OCI-LY1 (cell line): ENCODE results near the gene FAM222A.

Experiments
- H2AFZ ChIP-seq: fragments of 200-600 bp; sonication (generic), shearing (Covaris generic); 2 replicates; pipeline ENCODE4 v1.6.0; 2014; ENCODE audit warnings: antibody characterized with exemption, mild to moderate bottlenecking, low read length
- H3F3A ChIP-seq: fragments of 200-600 bp; sonication (generic), shearing (Covaris generic); 2 replicates; pipeline ENCODE4 v1.6.0; 2014; ENCODE audit warnings: mild to moderate bottlenecking, antibody characterized with exemption, low read length, moderate library complexity; ENCODE audit not compliant: insufficient read depth
- H3K27ac ChIP-seq: fragments of 200-600 bp; sonication (generic); 2 replicates; pipeline ENCODE4 v1.5.1; 2014; ENCODE audit warnings: low read length, mixed run types, mild to moderate bottlenecking, low read depth; ENCODE audit not compliant: poor library complexity, severe bottlenecking
- H3K27me3 ChIP-seq: fragments of 200-600 bp; sonication (generic); 2 replicates; pipeline ENCODE4 v1.6.0; 2014; ENCODE audit warnings: antibody characterized with exemption, mild to moderate bottlenecking, low read length, moderate library complexity; ENCODE audit not compliant: insufficient read depth
- H3K36me3 ChIP-seq: fragments of 200-600 bp; sonication (generic); 2 replicates; pipeline ENCODE4 v1.6.1; 2014; ENCODE audit warnings: mild to moderate bottlenecking, antibody characterized with exemption, low read length, moderate library complexity, mixed read lengths; ENCODE audit not compliant: insufficient read depth
- H3K4me1 ChIP-seq: fragments of 200-600 bp; sonication (generic); 2 replicates; pipeline ENCODE4 v1.5.1; 2014; ENCODE audit warnings: mild to moderate bottlenecking, low read length, moderate library complexity; ENCODE audit not compliant: insufficient read depth, severe bottlenecking
- H3K4me2 ChIP-seq: fragments of 200-600 bp; sonication (generic), shearing (Covaris generic); 2 replicates; pipeline ENCODE4 v1.6.1; 2014; ENCODE audit warnings: low read length
- H3K4me3 ChIP-seq: fragments of 200-600 bp; sonication (generic); 2 replicates; pipeline ENCODE4 v1.5.1; 2014; ENCODE audit warnings: low read length, low read depth, mild to moderate bottlenecking, mixed read lengths; ENCODE audit not compliant: poor library complexity, severe bottlenecking
- H3K79me2 ChIP-seq: fragments of 200-600 bp; shearing (Covaris generic); 2 replicates; pipeline ENCODE4 v1.6.1; 2016; ENCODE audit warnings: mixed run types, low read length, mixed read lengths; ENCODE audit not compliant: insufficient read depth
- H3K9ac ChIP-seq: fragments of 200-600 bp; sonication (generic), shearing (Covaris generic); 2 replicates; pipeline ENCODE4 v1.6.1; 2014; ENCODE audit warnings: mild to moderate bottlenecking, low read length, mixed read lengths
- H3K9me2 ChIP-seq: fragments of 200-600 bp; sonication (generic), shearing (Covaris generic); 2 replicates; pipeline ENCODE4 v1.6.1; 2014; ENCODE audit warnings: low read depth, mild to moderate bottlenecking, low read length, mixed read lengths
- H3K9me3 ChIP-seq: fragments of 200-600 bp; shearing (Covaris generic); 2 replicates; pipeline ENCODE4 v1.6.1; 2014; ENCODE audit warnings: low read length, mixed read lengths
- H4K20me1 ChIP-seq: fragments of 200-600 bp; sonication (generic), shearing (Covaris generic); 2 replicates; pipeline ENCODE4 v1.6.0; 2016; ENCODE audit warnings: mild to moderate bottlenecking, low read length; ENCODE audit not compliant: insufficient read depth
- CTCF ChIP-seq: fragments of 200-600 bp; sonication (generic), shearing (Covaris generic); IDR thresholded peaks from 2 replicates; pipeline ENCODE4 v1.5.1; 2017; ENCODE audit warnings: mild to moderate bottlenecking, antibody characterized with exemption, low read length, moderate library complexity, mixed read lengths
- EZH2 ChIP-seq: fragments of 200-600 bp; sonication (generic), shearing (Covaris generic); IDR thresholded peaks from 2 replicates; pipeline ENCODE4 v1.8.0; 2017; ENCODE audit warnings: borderline replicate concordance, mixed run types, mild to moderate bottlenecking, antibody characterized with exemption, low read length, moderate library complexity, mixed read lengths

Gene FAM222A

GRCh38 chr12:109705291-109705690 is 8.3 kb upstream of the FAM222A start:
- H3K4me1 ChIP-seq, result no peaks in the 10 kb centered on the region
- H3K4me3 ChIP-seq, result no peak overlapping the region
- no peaks in the 10 kb centered on the region for H3K79me2 ChIP-seq
- H3F3A ChIP-seq, result no peaks in the 10 kb centered on the region
- H3K9me2 ChIP-seq, result no peaks in the 10 kb centered on the region
- H3K9me3 ChIP-seq, result no peaks in the 10 kb centered on the region
- H3K27ac ChIP-seq, result no peak overlapping the region
- no peak overlapping the region for H2AFZ ChIP-seq
- no peak overlapping the region for H3K9ac ChIP-seq
- no peak overlapping the region for H3K4me2 ChIP-seq
- H3K27me3 ChIP-seq, result no peaks in the 10 kb centered on the region
- no peaks in the 10 kb centered on the region for H3K36me3 ChIP-seq
- no peak for TF ChIP-seq EZH2
- TF ChIP-seq CTCF, result no peak
- no peaks in the 10 kb centered on the region for H4K20me1 ChIP-seq

GRCh38 chr12:109706398-109706746 is 7.3 kb upstream of the FAM222A start:
- Histone ChIP-seq H3K9me2 (no peaks in the 10 kb centered on the region), H3K4me1 (no peaks in the 10 kb centered on the region), H3K4me2 (no peak overlapping the region), H3K9me3 (no peaks in the 10 kb centered on the region), H2AFZ (no peak overlapping the region), H3K9ac (no peak overlapping the region), H3K79me2 (no peaks in the 10 kb centered on the region), H3K4me3 (no peak overlapping the region), H3K36me3 (no peaks in the 10 kb centered on the region), H3F3A (no peaks in the 10 kb centered on the region), H4K20me1 (no peaks in the 10 kb centered on the region), H3K27me3 (no peaks in the 10 kb centered on the region), H3K27ac (no peak overlapping the region)
- TF ChIP-seq CTCF (no peak), EZH2 (no peak)

- Histone ChIP-seq H3K9ac (no peak overlapping the region), H3K27ac (no peak overlapping the region), H3F3A (no peaks in the 10 kb centered on the region)
These were observed 6.7 kb upstream of the FAM222A start for GRCh38 chr12:109706747-109707469.

More at GRCh38 chr12:109706747-109707469, 6.7 kb upstream of the FAM222A start:
- no peaks in the 10 kb centered on the region for H3K4me1 ChIP-seq
- no peaks in the 10 kb centered on the region for H3K36me3 ChIP-seq
- H3K4me2 ChIP-seq, result no peak overlapping the region
- H3K9me3 ChIP-seq, result no peaks in the 10 kb centered on the region
- no peaks in the 10 kb centered on the region for H4K20me1 ChIP-seq
- no peaks in the 10 kb centered on the region for H3K79me2 ChIP-seq
- H3K4me3 ChIP-seq, result no peak overlapping the region
- no peaks in the 10 kb centered on the region for H3K27me3 ChIP-seq
- no peaks in the 10 kb centered on the region for H3K9me2 ChIP-seq
- no peak overlapping the region for H2AFZ ChIP-seq
- no peak for TF ChIP-seq CTCF
- no peak for TF ChIP-seq EZH2
